ENCODE measurements around the gene HACE1. TPM values are rescaled to one million over a fixed set of nuclear protein-coding genes. Genes with fewer than 3 reads are reported as not detected.

Gene HACE1
- polyA plus RNA-seq, 3 donors: 2.7 to 3.9 (median 3.4) TPM

DNA sequence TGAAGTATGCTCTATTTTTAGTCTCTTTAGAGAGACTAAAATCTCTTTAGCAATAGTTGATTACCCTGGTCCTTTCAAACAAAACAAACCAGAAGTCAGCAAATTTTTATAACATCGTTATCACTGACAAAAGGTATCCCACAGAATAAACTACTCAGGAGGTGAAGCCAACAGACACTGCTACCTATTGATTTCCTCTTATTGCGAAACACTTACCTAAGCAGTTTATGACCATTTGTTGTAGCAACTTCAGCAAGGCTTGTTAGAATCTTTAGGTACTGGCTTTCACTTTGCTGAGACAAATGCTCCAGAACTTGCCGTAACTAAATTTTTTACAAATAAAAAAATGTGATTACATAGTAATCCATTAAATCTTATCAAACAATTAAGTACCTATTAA lies 64.4 kb downstream of the HACE1 start:
- TF ChIP-seq CTCF (IDR thresholded peaks at IDR 0.05): no peak
- peaks cover 12% of the 10 kb centered on the region for H3K4me1 Mint-ChIP-seq
- Histone ChIP-seq H4K20me1 (ENCODE audit: insufficient read depth, low read length) (no peaks in the 10 kb centered on the region), H2AFZ (ENCODE audit: insufficient read depth, low read depth, low read length, poor library complexity, severe bottlenecking) (no peak overlapping the region), H3K27me3 (ENCODE audit: control insufficient read depth in 2 of 2, insufficient read depth in 2 of 2, low read length in 2 of 2) (no peaks in the 10 kb centered on the region), H3K79me2 (ENCODE audit: insufficient read depth, low read length) (no peaks in the 10 kb centered on the region), H3K4me2 (replicated peaks; ENCODE audit: extremely low read depth, low read length, poor library complexity, severe bottlenecking) (no peak overlapping the region), H3K9ac (ENCODE audit: insufficient read depth, low read length, poor library complexity, severe bottlenecking) (no peak overlapping the region), H3K36me3 (replicated peaks in 1 of 2; ENCODE audit: control insufficient read depth in 1 of 2, insufficient read depth in 2 of 2, low read length in 2 of 2) (peaks cover 0 to 5% of the 10 kb centered on the region in 2 donors), H3K4me3 (replicated peaks in 1 of 3; ENCODE audit: low read depth in 2 of 3, low read length in 3 of 3) (no peak overlapping the region), H3K9me3 (replicated peaks in 1 of 2; ENCODE audit: control insufficient read depth in 1 of 2, insufficient read depth in 1 of 2, low read length in 2 of 2) (peaks cover 0 to 7% of the 10 kb centered on the region in 2 donors), H3K27ac (ENCODE audit: low read depth in 1 of 2, low read length in 2 of 2) (no peak overlapping the region), H3K4me1 (ENCODE audit: control insufficient read depth in 1 of 2, insufficient read depth in 2 of 2, low read length in 2 of 2) (peaks cover 0 to 10% of the 10 kb centered on the region in 2 donors)
- H3K36me3 Mint-ChIP-seq: peaks cover 15 to 22% of the 10 kb centered on the region in 2 donors
- no peak overlapping the region for H3K27ac Mint-ChIP-seq
- peaks cover 0 to under 1% (median 0%) of the 10 kb centered on the region in 7 donors for H3K9me3 Mint-ChIP-seq
- no peaks in the 10 kb centered on the region for H3K27me3 Mint-ChIP-seq (ENCODE audit: low read depth in 3 of 3)
- WGBS (ENCODE audit: insufficient coverage): 83% methylated on average over 1 of the region's 3 CpGs
- intact Hi-C loops (cut with micrococcal nuclease): no loop called here
- no peak overlapping the region for H3K4me3 Mint-ChIP-seq
- DNase-seq: no peak

- Histone ChIP-seq H3K4me2 (replicated peaks; ENCODE audit: extremely low read depth, low read length, poor library complexity, severe bottlenecking) (no peak overlapping the region), H3K4me3 (replicated peaks in 1 of 3; ENCODE audit: low read depth in 2 of 3, low read length in 3 of 3) (no peak overlapping the region), H4K20me1 (ENCODE audit: insufficient read depth, low read length) (no peaks in the 10 kb centered on the region), H3K9ac (ENCODE audit: insufficient read depth, low read length, poor library complexity, severe bottlenecking) (no peak overlapping the region), H3K9me3 (replicated peaks in 1 of 2; ENCODE audit: control insufficient read depth in 1 of 2, insufficient read depth in 1 of 2, low read length in 2 of 2) (no peaks in the 10 kb centered on the region), H3K36me3 (replicated peaks in 1 of 2; ENCODE audit: control insufficient read depth in 1 of 2, insufficient read depth in 2 of 2, low read length in 2 of 2) (no peaks in the 10 kb centered on the region), H2AFZ (ENCODE audit: insufficient read depth, low read depth, low read length, poor library complexity, severe bottlenecking) (no peak overlapping the region), H3K4me1 (ENCODE audit: control insufficient read depth in 1 of 2, insufficient read depth in 2 of 2, low read length in 2 of 2) (peaks cover 0 to 5% of the 10 kb centered on the region in 2 donors), H3K27me3 (ENCODE audit: control insufficient read depth in 2 of 2, insufficient read depth in 2 of 2, low read length in 2 of 2) (no peaks in the 10 kb centered on the region), H3K79me2 (ENCODE audit: insufficient read depth, low read length) (no peaks in the 10 kb centered on the region), H3K27ac (ENCODE audit: low read depth in 1 of 2, low read length in 2 of 2) (no peak overlapping the region)
- TF ChIP-seq CTCF (IDR thresholded peaks at IDR 0.05): peak; percentile 34
- H3K27me3 Mint-ChIP-seq (ENCODE audit: low read depth in 3 of 3): no peaks in the 10 kb centered on the region
- H3K4me3 Mint-ChIP-seq: no peak overlapping the region
- intact Hi-C loops (cut with micrococcal nuclease): no loop called here
- DNase-seq: no peak
- H3K36me3 Mint-ChIP-seq: peaks cover 20 to 33% of the 10 kb centered on the region in 2 donors
- H3K27ac Mint-ChIP-seq: no peak overlapping the region
- H3K4me1 Mint-ChIP-seq: peaks cover 12% of the 10 kb centered on the region
- no peaks in the 10 kb centered on the region for H3K9me3 Mint-ChIP-seq
- no CpG with 5 or more reads among the region's 5 CpGs for WGBS (ENCODE audit: insufficient coverage)
Measured at GRCh38 chr6:104789770-104790190, 69.9 kb downstream of the HACE1 start.

All from CD14-positive monocyte (primary cell).